ENCODE data around the gene ST8SIA4. TPM values are rescaled to one million over a fixed set of nuclear protein-coding genes. Genes with fewer than 3 reads are reported as not detected.
A peak's percentile ranks its signal among the peaks of the same experiment; 100 is the strongest.

Gene ST8SIA4
- total and polyA plus RNA-seq, 10 of the 15 experiments (the other 5 are each of a cell fraction or from before 2014, with no cell fraction given): 4.4 to 30.9 (median 19.5) TPM

DNA sequence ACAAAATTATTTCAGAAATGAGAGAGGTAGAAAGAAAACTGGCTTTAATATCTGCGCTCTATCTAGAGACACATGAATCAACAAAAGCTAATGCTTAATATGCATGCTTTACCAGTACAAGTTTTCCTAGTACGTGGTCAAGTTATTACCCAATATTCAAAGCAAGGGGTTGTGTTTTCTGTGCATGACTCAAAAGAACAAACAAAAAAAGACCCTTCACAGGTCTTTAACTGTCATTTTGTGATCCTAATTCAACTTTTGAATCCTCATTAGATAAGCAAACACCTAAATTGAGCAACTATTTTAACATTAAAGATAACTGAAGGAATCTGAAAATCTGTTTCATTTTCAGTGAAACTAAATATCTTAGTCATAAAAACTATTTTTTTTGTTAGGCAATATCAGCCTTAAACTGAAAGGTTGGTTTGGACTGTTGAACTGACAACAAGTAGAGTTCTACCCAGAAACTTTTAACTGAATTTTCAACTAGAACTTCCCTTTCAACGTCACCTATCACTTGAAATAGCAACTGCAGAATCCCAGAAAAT is 12.5 kb downstream of the ST8SIA4 start (continued):
- no peak for TF ChIP-seq ZSCAN29 (IDR thresholded peaks at IDR 0.05)
- TF ChIP-seq FOS (IDR thresholded peaks at IDR 0.05; ENCODE audit: borderline replicate concordance, extremely low read depth, insufficient read length): no peak
- no peak for TF ChIP-seq SUZ12 (IDR thresholded peaks at IDR 0.05; ENCODE audit: unreplicated experiment)
- TF ChIP-seq JUND (IDR thresholded peaks at IDR 0.05; ENCODE audit: low read depth, low read length): no peak
- no peak for TF ChIP-seq WRNIP1 (IDR thresholded peaks at IDR 0.05; ENCODE audit: borderline replicate concordance, low read depth, low read length)
- no peak for TF ChIP-seq ETV6 (conservative IDR thresholded peaks at IDR 0.05 in 1 of 2, IDR thresholded peaks at IDR 0.05 in 1 of 2; ENCODE audit: borderline replicate concordance in 1 of 2, low read depth in 1 of 2)
- no peak for TF ChIP-seq YBX1 (IDR thresholded peaks at IDR 0.05)
- TF ChIP-seq, protein P1, sequence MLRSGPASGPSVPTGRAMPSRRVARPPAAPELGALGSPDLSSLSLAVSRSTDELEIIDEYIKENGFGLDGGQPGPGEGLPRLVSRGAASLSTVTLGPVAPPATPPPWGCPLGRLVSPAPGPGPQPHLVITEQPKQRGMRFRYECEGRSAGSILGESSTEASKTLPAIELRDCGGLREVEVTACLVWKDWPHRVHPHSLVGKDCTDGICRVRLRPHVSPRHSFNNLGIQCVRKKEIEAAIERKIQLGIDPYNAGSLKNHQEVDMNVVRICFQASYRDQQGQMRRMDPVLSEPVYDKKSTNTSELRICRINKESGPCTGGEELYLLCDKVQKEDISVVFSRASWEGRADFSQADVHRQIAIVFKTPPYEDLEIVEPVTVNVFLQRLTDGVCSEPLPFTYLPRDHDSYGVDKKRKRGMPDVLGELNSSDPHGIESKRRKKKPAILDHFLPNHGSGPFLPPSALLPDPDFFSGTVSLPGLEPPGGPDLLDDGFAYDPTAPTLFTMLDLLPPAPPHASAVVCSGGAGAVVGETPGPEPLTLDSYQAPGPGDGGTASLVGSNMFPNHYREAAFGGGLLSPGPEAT (IDR thresholded peaks at IDR 0.05; ENCODE audit: low read depth): no peak; the same call in none of the 2 replicates
- 0 out of 2 replicates have a peak, but pooled peaks have one; percentile 62 for TF ChIP-seq BCL11A (IDR thresholded peaks at IDR 0.05; ENCODE audit: low read depth, low read length)
- TF ChIP-seq HCFC1 (IDR thresholded peaks at IDR 0.05; ENCODE audit: low read length): no peak
- no peak for TF ChIP-seq CTCF (IDR thresholded peaks at IDR 0.05 in 2 of 3, conservative IDR thresholded peaks at IDR 0.05 in 1 of 3; ENCODE audit: control insufficient read depth in 2 of 3, extremely low read depth in 1 of 3, insufficient read depth in 1 of 3, low read depth in 3 of 3, low read length in 3 of 3)
- peak; percentile 56; the same call in 1 of the 2 replicates for TF ChIP-seq ZNF24 (IDR thresholded peaks at IDR 0.05)
- TF ChIP-seq MTA3 (IDR thresholded peaks at IDR 0.05; ENCODE audit: borderline replicate concordance, low read length): no peak
- no peak for TF ChIP-seq PAX8 (IDR thresholded peaks at IDR 0.05)
- no peak for TF ChIP-seq E2F4 (IDR thresholded peaks at IDR 0.05; ENCODE audit: low read depth, low read length)
- no peak for TF ChIP-seq FOXK2 (IDR thresholded peaks at IDR 0.05)
- peak; percentile 35; the same call in 1 of the 2 replicates for TF ChIP-seq GABPA (IDR thresholded peaks at IDR 0.05; ENCODE audit: low read depth)
- no peak for TF ChIP-seq KDM1A (IDR thresholded peaks at IDR 0.05; ENCODE audit: borderline replicate concordance)
- no peak for TF ChIP-seq NR2C2 (IDR thresholded peaks at IDR 0.05; ENCODE audit: borderline replicate concordance, control insufficient read depth, insufficient read length, low read depth)
- no peak for TF ChIP-seq BRCA1 (IDR thresholded peaks at IDR 0.05; ENCODE audit: low read depth, low read length)
- TF ChIP-seq NR2F1 (conservative IDR thresholded peaks at IDR 0.05): no peak
- 0 out of 2 replicates have a peak, but pooled peaks have one; percentile 35 for TF ChIP-seq CREM (IDR thresholded peaks at IDR 0.05; ENCODE audit: low read depth)
- TF ChIP-seq, protein P2, sequence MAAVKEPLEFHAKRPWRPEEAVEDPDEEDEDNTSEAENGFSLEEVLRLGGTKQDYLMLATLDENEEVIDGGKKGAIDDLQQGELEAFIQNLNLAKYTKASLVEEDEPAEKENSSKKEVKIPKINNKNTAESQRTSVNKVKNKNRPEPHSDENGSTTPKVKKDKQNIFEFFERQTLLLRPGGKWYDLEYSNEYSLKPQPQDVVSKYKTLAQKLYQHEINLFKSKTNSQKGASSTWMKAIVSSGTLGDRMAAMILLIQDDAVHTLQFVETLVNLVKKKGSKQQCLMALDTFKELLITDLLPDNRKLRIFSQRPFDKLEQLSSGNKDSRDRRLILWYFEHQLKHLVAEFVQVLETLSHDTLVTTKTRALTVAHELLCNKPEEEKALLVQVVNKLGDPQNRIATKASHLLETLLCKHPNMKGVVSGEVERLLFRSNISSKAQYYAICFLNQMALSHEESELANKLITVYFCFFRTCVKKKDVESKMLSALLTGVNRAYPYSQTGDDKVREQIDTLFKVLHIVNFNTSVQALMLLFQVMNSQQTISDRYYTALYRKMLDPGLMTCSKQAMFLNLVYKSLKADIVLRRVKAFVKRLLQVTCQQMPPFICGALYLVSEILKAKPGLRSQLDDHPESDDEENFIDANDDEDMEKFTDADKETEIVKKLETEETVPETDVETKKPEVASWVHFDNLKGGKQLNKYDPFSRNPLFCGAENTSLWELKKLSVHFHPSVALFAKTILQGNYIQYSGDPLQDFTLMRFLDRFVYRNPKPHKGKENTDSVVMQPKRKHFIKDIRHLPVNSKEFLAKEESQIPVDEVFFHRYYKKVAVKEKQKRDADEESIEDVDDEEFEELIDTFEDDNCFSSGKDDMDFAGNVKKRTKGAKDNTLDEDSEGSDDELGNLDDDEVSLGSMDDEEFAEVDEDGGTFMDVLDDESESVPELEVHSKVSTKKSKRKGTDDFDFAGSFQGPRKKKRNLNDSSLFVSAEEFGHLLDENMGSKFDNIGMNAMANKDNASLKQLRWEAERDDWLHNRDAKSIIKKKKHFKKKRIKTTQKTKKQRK (IDR thresholded peaks at IDR 0.05; ENCODE audit: low read depth, low read length): no peak
- TF ChIP-seq TCF7 (IDR thresholded peaks at IDR 0.05; ENCODE audit: borderline replicate concordance): no peak
- peak; percentile 50; the same call in 1 of the 2 replicates for TF ChIP-seq BACH1 (IDR thresholded peaks at IDR 0.05; ENCODE audit: borderline replicate concordance)

Measured in GM12878 (cell line).